Skin of body (tissue), 2 donors: Measurements from ENCODE around the gene RALY. TPM values are rescaled to one million over a fixed set of nuclear protein-coding genes. Genes with fewer than 3 reads are reported as not detected.
A peak's percentile ranks its signal among the peaks of the same experiment; 100 is the strongest.

Experiments used
- DNase-seq: peaks from one replicate; lab custom pipeline; 2025; lab: John Stamatoyannopoulos, UW
- total RNA-seq: library from RNA; depleted of rRNA; stranded (reverse); fragments of >200 nt; gene quantifications from one replicate; pipeline ENCODE4 v1.2.3, GENCODE V29; 2014

RALY gene
- total RNA-seq, 1 donor from 2014 or later, result 47.2 TPM

DNA sequence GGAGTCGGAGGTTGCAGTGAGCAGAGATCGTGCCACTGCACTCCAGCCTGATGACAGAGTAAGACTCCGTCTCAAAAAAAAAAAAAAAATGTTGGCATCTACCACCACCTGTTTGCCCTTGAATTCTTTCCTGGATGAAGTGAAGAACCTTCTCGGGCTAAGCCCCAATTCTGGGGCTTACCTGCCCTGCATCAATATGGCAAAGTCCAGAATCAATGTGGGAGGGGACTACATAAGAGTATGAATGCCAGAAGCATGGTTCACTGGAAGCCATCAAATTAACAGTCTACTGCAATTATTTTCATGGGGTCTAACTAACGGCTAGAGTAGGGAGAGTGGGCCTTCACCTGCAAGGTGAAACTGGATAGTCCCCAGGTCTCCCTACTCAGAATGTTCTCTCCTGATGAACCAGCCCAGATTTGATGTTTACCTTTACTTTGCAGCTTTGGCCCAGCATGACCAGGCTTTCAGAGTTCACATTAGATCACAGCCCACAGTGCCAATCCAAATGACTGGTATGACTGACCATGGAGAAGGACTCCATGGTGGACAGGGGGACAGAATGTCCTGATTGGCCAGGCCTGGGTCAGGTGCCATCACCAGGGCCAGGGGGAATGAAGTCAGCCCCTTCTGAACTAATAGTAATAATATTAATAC lies 7.0 kb upstream of the RALY start:
- no peak for DNase-seq

DNA sequence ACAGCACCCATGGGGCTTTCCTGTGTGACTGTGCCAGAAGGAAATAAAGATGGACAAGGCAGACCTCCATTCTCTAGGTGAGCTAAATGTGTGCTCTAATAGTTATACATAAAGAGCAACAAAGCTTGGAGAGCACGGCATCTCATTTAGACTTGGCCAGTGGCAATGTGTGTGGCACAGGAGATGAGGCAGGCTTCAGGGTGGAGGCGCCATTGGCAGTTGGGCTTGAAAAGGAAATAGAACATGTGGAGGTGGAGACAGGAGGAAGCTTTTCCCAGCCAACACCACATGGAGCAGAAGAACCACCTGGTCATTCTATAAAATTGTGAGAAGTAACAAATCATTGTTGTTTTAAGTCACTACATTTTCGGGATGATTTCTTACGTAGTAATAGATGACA lies 3.6 kb upstream of the RALY start:
- DNase-seq, result no peak

DNA sequence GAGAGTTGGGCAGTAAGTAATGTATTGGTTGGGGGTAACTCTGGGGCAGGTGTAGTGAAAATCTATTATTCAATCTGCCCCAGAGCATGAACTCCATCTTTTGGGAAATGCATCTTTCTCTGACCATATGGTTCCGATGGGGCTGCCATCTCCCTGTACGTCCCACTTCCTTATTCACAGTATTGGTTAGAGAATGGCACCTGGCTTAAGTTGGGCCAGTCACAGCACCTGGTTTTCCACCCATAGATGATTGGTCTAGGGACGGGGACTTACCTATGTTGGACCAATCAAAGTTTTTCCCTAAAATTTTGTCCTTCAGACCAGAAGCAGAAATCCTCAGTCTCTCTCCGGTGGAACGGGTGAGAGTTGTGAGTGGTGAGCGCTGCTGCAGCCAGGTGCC lies 2.2 kb upstream of the RALY start:
- no peak for DNase-seq

DNA sequence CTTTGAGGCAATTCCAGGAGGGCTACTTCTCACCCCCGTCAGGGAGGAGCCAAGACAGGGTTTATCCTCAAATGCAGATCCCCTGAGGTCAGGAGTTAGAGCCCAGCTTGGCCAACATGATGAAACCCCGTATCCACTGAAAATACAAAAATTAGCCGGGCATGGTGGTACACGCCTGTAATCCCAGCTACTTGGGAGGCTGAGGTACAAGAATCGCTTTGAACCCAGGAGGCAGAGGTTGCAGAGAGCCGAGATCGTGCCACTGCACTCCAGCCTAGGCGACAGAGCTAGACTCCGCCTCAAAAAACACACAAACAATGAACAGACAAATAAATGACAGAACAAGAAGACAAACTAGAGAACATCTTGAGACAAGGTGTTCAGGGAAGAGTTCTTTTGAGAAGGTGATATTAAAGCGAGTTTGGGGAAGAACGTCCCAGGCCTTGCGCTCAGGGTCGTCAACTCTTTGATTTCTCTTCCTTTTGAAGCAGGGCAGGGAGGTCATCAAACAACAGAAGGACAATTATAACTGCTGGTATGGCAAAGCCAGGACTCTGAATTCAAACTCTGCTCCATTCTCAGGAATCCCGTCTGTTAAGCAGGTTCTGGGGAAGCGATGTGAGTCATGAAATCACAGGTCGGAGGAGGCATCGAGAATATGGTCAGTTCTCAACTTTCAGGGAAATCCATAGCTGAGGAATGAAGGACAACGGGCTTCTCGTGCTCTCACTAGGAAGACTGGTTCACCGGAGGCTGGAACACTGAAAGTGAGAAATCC lies 1.4 kb upstream of the RALY start:
- peak; percentile 58 for DNase-seq

DNA sequence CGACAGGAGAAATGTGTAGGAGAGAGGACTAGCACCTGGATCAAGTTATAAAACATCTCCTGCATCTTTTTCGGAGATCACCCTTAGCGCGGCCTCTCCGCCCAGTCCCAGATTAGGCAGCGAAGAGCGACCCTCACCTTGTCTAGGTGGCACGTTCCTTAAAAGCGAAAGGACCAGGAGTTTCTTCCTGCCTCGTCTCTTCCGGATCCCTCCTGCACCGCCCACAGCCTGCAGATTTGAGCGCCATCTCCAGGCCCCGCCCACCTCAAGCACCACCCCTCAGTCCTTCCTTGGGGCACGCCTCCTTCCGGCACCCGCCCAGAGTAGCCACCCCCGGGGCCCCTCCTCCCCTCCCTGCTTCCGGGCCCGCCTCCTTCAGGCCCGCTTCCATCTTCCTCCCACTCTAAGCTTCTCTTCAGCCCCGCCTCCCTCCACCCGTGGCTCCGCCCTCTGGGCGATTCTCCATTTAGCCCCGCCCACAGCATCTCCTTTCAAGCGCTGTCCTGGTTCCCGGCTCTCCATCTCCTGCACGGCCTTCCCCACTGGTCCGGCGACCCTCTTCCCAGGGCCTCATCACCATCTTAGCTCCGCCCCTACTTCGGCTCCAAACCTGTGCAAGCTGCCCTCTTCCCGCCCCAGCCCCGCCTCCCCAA lies 662 bp upstream of the RALY start:
- peak; percentile 99 for DNase-seq

DNA sequence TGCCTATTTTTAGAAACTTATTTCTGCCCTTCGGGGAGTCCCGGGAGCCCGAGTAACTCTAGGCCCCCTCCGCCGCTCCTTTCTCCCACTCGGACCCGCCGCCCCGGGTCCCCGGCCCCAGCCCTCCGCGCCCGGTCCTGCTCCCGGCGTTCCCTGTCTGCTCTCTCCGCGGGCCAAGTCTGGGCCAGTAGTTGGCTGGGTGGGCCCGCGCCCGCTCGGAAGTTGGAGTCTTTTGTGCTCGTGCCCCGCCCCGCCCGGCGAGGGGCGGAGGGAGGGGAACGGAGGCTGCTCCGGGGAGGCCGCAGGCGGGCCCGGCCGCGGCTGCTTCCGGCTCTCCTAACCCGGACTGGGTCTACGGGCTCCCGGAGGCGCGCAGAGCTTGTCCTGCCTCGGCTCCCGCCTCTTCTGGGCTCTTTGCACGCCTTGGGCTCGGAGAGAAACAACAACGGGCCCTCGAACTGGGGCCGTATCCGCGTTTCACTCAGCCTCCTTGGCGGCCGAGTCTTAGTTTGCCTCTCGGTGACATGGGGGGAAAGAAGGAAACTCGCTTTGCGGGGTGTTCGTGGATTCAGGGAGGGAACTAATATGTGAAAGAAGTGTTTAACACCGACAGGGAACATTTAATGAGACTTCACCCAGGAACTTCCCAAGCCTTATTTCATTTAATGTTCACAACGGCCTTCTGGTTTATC lies 657 bp downstream of the RALY start:
- DNase-seq, result peak; percentile 45

DNA sequence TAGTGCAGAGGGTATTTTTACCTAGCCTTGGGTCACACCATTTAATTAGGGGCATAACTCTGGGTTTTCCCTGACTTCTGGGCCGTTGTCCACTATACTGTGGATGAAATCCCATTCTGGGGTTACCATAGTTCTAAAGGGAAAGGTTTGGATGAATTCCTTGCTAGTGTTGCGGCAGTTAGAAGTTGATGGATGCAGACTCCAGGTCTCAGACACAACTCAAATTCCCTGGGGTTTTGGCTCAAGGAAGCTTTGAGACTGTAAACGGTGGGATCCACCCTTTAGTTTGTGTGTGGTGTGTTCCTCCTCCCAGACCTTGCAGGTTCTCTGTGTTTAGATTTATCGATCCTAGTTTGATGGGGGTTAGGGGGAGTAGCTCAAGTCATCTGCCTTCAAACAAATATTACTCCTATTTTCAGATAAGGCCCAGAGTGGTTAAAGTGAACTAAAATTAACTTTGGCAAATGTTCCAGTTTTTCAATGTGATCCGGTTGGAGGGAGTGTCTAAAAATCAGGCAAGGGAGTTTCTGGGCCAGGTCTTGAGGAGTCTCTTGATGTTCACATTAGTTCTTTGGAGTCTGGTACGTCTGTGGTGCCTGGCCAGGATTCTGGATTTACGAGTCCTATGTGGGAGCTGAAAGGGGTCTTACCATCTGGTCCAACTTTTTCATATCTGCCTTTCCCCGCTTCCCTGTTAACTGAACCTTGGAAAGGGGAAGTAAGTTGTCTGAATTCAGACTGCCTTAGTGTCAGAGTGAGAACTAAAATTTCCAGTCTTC lies 1.5 kb downstream of the RALY start:
- DNase-seq, result peak; percentile 50

DNA sequence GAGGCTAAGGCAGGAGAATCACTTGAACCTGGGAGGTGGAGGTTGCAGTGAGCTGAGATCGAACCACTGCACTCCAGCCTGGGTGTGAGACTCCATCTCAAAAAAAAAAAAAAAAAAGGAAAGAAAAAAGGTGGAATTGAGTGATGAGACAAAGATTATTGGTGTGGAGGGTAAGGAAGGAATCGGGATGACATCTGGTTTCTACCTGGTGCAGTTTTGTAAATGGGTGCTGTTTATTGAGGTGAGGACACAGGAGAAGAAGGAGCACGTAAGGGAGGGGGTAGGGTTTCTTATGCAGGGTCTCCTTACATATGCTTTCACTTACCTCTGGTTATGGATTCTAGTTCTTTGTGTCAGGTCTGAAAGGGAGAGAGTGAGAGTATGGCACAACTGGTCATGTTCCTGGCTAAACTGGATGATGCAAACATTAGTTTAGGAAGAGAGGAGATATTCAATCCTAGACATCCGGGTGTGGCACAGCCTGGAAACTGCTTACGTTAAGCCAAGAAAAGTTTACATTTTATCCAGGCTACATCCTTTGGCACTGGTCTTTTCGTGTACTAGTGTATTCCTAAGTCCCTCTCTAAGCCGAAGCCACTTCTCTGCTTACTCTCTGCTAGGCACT lies 5.4 kb downstream of the RALY start:
- no peak for DNase-seq

DNA sequence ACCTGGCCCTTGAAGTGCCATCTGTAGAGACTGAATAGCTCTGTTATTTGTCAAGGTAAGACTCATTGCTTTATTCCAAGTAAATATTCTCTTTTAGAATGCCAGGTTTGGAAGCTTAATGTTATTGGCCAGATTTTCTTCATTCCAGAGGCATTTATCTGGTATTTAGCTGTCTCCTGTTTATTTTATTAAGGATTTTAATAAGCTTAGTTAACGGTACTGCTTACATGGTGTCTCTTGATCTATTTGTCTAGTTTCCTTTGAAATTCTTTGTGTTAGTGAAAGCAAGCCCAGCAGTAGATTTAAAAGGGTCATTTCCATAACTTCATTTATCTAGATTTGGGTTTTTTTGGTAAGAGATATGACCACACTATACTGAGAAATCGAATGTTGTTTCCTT lies 7.7 kb downstream of the RALY start:
- no peak for DNase-seq

DNA sequence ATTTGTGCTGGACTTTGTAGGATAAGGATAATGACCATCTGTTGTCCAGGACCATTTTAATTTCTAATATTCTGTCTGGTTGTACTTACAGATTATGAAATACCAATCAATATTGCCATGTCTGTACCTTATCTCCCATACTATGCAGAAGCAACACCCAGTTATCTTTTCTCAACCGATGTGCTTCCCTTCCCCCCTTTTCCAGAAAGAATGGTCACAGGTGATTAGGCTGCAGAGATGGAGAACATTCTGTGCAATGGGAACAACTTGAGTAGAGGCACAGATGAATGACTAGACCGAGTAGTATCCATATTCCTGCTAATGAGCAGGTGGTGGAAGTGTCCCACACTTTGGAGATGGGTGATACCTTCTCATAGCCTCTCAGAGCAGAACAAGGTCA lies 10.5 kb downstream of the RALY start:
- DNase-seq, result no peak

DNA sequence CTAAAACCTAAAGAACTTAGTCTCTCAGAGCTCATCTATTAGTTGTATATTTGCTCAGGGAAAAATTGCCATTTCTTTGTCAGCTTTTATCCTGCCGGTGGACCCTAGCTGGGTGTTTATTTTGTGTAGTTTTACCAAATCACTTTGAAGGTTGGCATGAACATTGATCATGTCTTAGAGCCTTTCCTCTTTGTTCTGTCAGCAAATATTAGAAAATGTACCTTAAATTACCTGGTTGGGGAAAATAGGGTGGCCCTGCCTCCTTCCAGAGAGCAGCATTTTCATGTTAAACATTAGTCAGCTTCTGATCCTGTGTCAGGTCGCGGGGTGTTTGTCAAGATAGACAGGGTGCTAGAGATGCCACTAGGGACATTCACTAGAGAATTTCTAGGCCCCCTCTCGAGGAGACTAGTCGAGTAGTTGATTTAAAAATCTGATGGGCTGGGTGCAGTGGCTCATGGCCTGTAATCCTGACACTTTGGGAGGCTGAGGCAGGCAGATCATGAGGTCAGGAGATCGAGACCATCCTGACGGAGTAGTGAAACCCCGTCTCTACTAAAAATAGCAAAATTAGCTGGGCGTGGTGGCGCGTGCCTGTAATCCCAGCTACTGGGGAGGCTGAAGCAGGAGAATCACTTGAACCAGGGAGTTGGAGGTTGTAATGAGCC lies 11.2 kb downstream of the RALY start:
- no peak for DNase-seq

DNA sequence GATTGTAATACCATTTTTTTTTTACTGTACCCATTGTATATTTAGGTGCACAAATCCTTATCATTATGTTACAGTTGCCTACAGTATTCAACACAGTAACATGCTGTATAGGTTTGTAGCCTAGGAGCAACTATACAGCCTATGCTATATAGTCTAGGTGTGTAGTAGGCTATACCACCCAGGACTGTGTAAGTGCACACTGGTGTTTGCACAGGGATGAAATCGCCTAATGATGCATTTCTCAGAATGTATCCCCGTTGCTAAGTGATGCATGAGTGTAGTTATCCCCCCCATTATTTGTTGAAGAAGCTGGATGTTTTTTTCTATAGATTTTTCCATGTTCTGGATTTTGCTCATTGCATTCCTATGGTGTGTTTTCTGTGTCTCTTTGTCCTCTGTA lies 12.9 kb downstream of the RALY start:
- no peak for DNase-seq

DNA sequence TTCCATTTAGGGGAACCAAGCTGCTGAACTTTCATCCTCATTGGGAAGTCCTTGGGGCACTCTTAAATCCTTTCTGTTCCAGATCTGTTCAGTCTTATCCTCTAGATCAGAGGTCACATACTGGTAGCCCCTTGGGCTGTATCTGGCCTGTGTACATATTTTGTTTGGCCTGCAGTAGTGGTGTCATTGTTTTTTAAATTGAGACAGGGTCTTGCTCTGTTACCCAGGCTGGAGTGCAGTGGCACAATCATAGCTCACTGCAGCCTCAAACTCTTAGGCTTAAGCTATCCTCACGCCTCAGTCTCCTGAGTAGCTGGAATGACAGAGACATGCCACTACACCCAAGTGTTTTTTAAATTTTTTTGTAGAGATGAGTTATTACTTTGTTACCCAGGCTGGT lies 14.8 kb downstream of the RALY start:
- DNase-seq, result no peak

DNA sequence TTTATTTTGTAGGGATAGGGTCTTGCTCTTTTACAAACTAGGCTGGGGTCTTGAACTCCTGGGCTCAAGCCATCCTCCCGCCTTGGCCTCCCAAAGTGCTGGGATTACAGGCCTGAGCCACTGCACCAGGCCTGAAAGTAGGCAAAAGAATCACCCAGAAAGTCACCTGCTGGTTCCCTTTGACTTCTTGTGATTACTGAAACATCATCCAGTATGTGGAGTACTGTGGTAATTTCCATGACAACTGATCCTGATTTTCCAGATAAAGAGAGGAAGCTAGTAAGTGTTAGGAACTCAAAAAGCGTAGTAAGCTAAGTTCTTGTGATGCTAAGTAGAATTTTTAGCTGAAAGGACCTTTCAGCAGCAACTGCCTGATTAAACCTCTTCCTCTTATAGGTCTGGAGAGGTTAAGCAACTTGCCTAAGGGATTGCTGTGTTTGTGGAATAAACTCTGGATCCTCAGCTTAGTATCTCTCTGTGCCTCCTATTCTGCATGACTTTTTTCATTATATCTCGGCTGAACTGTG lies 16.8 kb downstream of the RALY start:
- DNase-seq, result no peak

DNA sequence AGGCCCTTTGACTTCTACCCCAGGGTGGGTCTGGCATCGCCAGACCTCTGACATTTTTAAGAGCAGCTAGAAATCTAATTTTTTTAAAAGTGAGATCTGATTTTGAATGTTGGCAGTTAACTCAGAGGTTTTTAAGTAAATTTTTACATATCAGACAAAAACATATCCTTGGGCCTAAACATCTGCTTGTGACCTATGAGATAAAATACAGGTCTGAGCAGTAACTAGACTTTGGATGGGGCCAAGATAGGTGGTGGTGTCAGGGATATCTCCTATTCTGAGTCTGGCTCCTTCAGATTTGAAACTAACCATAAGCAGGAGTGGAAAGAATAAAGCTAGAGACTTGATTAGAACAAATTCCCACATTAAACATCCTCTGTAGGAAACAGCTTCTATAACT lies 17.6 kb downstream of the RALY start:
- DNase-seq, result no peak

DNA sequence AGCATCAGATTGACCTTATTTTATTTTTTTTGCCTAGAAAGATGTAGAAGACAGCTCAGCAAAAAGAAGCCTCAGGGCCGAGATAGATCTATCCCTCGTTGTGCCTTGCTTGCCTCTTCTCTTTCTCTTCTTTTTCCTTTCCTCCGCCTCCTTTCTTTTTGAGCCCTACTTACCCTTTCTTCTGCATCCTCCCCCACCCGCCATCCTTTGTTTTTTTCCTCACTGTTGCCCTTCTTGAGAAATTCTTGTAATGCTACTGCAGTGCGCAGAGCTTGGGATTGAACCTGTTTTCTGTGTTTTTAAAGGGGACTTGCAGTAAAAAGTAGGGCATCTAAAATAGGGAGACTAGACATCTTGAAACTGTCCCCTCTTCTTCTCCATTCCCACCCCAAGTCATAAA lies 18.6 kb downstream of the RALY start:
- no peak for DNase-seq

DNA sequence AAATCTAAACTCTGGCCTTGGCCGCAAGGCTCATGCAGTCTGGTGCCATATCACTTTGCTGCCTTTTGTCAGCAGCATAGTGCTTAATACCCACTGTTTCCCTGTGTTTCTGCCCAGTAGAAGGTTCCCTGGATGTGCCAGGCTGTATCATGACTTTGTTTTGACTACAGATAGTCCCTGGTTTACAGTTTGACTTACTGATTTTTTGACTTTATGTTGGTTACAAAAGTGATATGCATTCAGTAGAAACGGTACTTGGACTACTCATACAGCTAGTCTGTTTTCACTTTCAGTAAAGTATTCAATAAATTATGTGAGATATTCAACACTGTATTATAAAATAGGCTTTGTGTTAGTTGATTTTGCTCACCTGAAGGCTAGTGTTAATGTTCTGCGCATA lies 19.0 kb downstream of the RALY start:
- no peak for DNase-seq

DNA sequence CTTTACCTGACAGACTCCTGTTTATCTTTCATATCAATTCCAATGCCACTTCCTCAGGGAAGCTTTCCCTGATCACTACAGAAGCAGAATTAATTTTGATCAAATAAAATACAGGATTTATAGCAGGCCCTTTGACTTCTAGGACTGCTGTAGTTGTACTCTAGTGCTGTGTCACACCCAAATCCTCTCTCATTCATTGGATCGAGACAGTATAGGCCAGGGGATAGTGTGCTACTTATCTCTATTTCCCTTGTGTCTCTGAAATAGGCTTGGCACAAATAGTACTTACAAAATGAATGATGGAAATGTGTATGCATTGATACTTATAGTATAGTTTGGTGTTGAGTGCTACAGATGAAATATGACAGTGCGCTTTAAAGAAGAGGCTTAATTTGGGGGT lies 19.8 kb downstream of the RALY start:
- no peak for DNase-seq

DNA sequence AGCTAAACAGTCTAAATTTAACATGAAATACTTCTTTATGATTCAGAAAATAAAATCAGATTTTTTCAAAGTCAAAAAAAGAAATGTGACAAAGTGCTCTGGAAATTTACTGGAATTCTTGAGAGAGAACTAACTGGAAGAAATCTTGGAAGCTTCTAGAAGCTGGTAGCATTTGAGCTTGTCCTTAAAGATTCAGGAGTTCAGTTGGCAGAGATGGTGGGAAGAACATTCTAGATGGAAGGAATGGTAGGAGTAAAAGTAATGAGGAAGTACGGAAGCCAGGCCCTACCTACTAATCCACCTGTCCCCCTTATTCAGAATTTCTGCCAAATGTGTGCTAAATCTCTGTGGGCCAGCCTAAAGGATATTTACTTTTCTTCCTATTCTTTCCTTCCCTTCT lies 21.2 kb downstream of the RALY start:
- DNase-seq, result no peak
